ENCODE measurements around the gene FMN2. TPM values are rescaled to one million over a fixed set of nuclear protein-coding genes. Genes with fewer than 3 reads are reported as not detected.

FMN2 gene
- total RNA-seq, 1 donor = 11.2 TPM

- no peak for TF ChIP-seq CTCF (IDR thresholded peaks at IDR 0.05; ENCODE audit: extremely low read depth, low read depth, low read length)
- Histone ChIP-seq H3K36me3 (ENCODE audit: insufficient read depth, low read length) (no peaks in the 10 kb centered on the region), H3K4me2 (ENCODE audit: insufficient read depth, low read length) (peak overlapping the region; percentile 6), H3K4me1 (ENCODE audit: insufficient read depth, low read length) (peaks cover 34% of the 10 kb centered on the region), H4K20me1 (ENCODE audit: insufficient read depth, low read length) (no peaks in the 10 kb centered on the region), H3K27ac (ENCODE audit: low read depth, low read length) (no peak overlapping the region), H2AFZ (ENCODE audit: low read length) (no peak overlapping the region), H3K9me3 (ENCODE audit: low read depth, low read length) (no peaks in the 10 kb centered on the region), H3K4me3 (ENCODE audit: insufficient read depth, low read length) (no peak overlapping the region), H3K27me3 (ENCODE audit: insufficient read depth, low read length) (no peaks in the 10 kb centered on the region), H3K79me2 (ENCODE audit: insufficient read depth, low read length) (peaks cover 73% of the 10 kb centered on the region)
- DNase-seq (ENCODE audit: insufficient read length, low spot score, missing footprints) = peak; percentile 42
Observed at GRCh38 chr1:240104672-240105071, 13.0 kb downstream of the FMN2 start.

- Histone ChIP-seq H3K27me3 (ENCODE audit: insufficient read depth, low read length) (no peaks in the 10 kb centered on the region), H2AFZ (ENCODE audit: low read length) (no peak overlapping the region), H3K27ac (ENCODE audit: low read depth, low read length) (peak overlapping the region; percentile 53), H3K9me3 (ENCODE audit: low read depth, low read length) (no peaks in the 10 kb centered on the region), H3K4me2 (ENCODE audit: insufficient read depth, low read length) (peak overlapping the region; percentile 64), H4K20me1 (ENCODE audit: insufficient read depth, low read length) (no peaks in the 10 kb centered on the region), H3K36me3 (ENCODE audit: insufficient read depth, low read length) (no peaks in the 10 kb centered on the region), H3K79me2 (ENCODE audit: insufficient read depth, low read length) (peaks cover 77% of the 10 kb centered on the region), H3K4me3 (ENCODE audit: insufficient read depth, low read length) (peak overlapping the region; percentile 16), H3K4me1 (ENCODE audit: insufficient read depth, low read length) (peaks cover 25% of the 10 kb centered on the region)
- DNase-seq (ENCODE audit: insufficient read length, low spot score, missing footprints) = peak; percentile 73
- TF ChIP-seq CTCF (IDR thresholded peaks at IDR 0.05; ENCODE audit: extremely low read depth, low read depth, low read length) = no peak
Observed at GRCh38 chr1:240107058-240107684, 15.5 kb downstream of the FMN2 start.

GRCh38 chr1:240109130-240109529, 17.4 kb downstream of the FMN2 start:
- H3K79me2 ChIP-seq (ENCODE audit: insufficient read depth, low read length) = peaks cover 79% of the 10 kb centered on the region
- peaks cover 25% of the 10 kb centered on the region for H3K4me1 ChIP-seq (ENCODE audit: insufficient read depth, low read length)
- H2AFZ ChIP-seq (ENCODE audit: low read length) = no peak overlapping the region
- H3K27me3 ChIP-seq (ENCODE audit: insufficient read depth, low read length) = no peaks in the 10 kb centered on the region
- no peaks in the 10 kb centered on the region for H4K20me1 ChIP-seq (ENCODE audit: insufficient read depth, low read length)
- DNase-seq (ENCODE audit: insufficient read length, low spot score, missing footprints) = no peak
- peak overlapping the region; percentile 0 for H3K27ac ChIP-seq (ENCODE audit: low read depth, low read length)
- no peak overlapping the region for H3K4me3 ChIP-seq (ENCODE audit: insufficient read depth, low read length)
- TF ChIP-seq CTCF (IDR thresholded peaks at IDR 0.05; ENCODE audit: extremely low read depth, low read depth, low read length) = no peak
- H3K9me3 ChIP-seq (ENCODE audit: low read depth, low read length) = no peaks in the 10 kb centered on the region
- no peak overlapping the region for H3K4me2 ChIP-seq (ENCODE audit: insufficient read depth, low read length)
- H3K36me3 ChIP-seq (ENCODE audit: insufficient read depth, low read length) = no peaks in the 10 kb centered on the region

- no peak for TF ChIP-seq CTCF (IDR thresholded peaks at IDR 0.05; ENCODE audit: extremely low read depth, low read depth, low read length)
- peak overlapping the region; percentile 30 for H3K4me2 ChIP-seq (ENCODE audit: insufficient read depth, low read length)
Observed at GRCh38 chr1:240109920-240110636, 18.4 kb downstream of the FMN2 start.

More at GRCh38 chr1:240109920-240110636, 18.4 kb downstream of the FMN2 start:
- Histone ChIP-seq H3K4me1 (ENCODE audit: insufficient read depth, low read length) (peaks cover 25% of the 10 kb centered on the region), H3K36me3 (ENCODE audit: insufficient read depth, low read length) (no peaks in the 10 kb centered on the region), H3K27ac (ENCODE audit: low read depth, low read length) (peak overlapping the region; percentile 24), H4K20me1 (ENCODE audit: insufficient read depth, low read length) (no peaks in the 10 kb centered on the region), H3K9me3 (ENCODE audit: low read depth, low read length) (no peaks in the 10 kb centered on the region), H3K4me3 (ENCODE audit: insufficient read depth, low read length) (no peak overlapping the region), H3K79me2 (ENCODE audit: insufficient read depth, low read length) (peaks cover 79% of the 10 kb centered on the region), H3K27me3 (ENCODE audit: insufficient read depth, low read length) (no peaks in the 10 kb centered on the region), H2AFZ (ENCODE audit: low read length) (no peak overlapping the region)
- peak; percentile 43 for DNase-seq (ENCODE audit: insufficient read length, low spot score, missing footprints)
